HepG2 (cell line): ENCODE measurements around the gene CYBC1. TPM values are rescaled to one million over a fixed set of nuclear protein-coding genes. Genes with fewer than 3 reads are reported as not detected.
A peak's percentile ranks its signal among the peaks of the same experiment; 100 is the strongest.

Source experiments
- ADNP ChIP-seq: sonication (generic); formaldehyde crosslinking; IDR thresholded peaks from 2 replicates; pipeline ENCODE4 v1.4.0; 2020; ENCODE audit warnings: missing genetic modification reagents
- CBX5 ChIP-seq: sonication (generic); formaldehyde crosslinking; IDR thresholded peaks from 2 replicates; pipeline ENCODE4 v1.4.0; 2020; ENCODE audit warnings: missing genetic modification reagents, borderline replicate concordance
- ELF4 ChIP-seq: sonication (generic); formaldehyde crosslinking; IDR thresholded peaks from 2 replicates; pipeline ENCODE4 v1.5.0; 2020; ENCODE audit warnings: missing genetic modification reagents, mild to moderate bottlenecking, moderate library complexity, borderline replicate concordance
- EZH2 ChIP-seq: conservative IDR thresholded peaks from 2 replicates; pipeline ENCODE4 v1.6.1; 2012; ENCODE audit warnings: mild to moderate bottlenecking, low read depth, low read length, moderate library complexity
- GABPA ChIP-seq, 2 experiments: IDR thresholded peaks; 2 replicates each; pipeline ENCODE4 v1.6.1; 2011 to 2016; ENCODE audit warnings: low read depth in 2 of 2, low read length in 1 of 2, missing biosample characterization in 1 of 2, missing genetic modification characterization in 1 of 2
- HES4 ChIP-seq: sonication (generic); formaldehyde crosslinking; IDR thresholded peaks from 2 replicates; pipeline ENCODE4 v1.9.0; 2021; ENCODE audit warnings: mild to moderate bottlenecking, missing genetic modification reagents, borderline replicate concordance
- JUND ChIP-seq: sonication (generic); formaldehyde crosslinking; IDR thresholded peaks from 2 replicates; pipeline ENCODE4 v1.8.0; 2022; ENCODE audit warnings: mild to moderate bottlenecking, missing genetic modification reagents
- MBD4 ChIP-seq: IDR thresholded peaks from 2 replicates; pipeline ENCODE4 v1.6.1; 2012; ENCODE audit warnings: low read length, inconsistent platforms, borderline replicate concordance
- PCBP1 ChIP-seq: fragments of 200-400 bp; formaldehyde crosslinking; IDR thresholded peaks from 2 replicates; pipeline ENCODE4 v1.6.1; 2017; ENCODE audit warnings: mild to moderate bottlenecking, low read depth, low read length, borderline replicate concordance
- RCOR2 ChIP-seq: IDR thresholded peaks from 2 replicates; pipeline ENCODE4 v1.6.1; 2016; ENCODE audit warnings: missing biosample characterization, missing genetic modification reagents
- SAFB2 ChIP-seq: sonication (generic); formaldehyde crosslinking; IDR thresholded peaks from 2 replicates; pipeline ENCODE4 v1.5.1; 2020; ENCODE audit warnings: missing genetic modification reagents, low read depth, mild to moderate bottlenecking, borderline replicate concordance
- SP5 ChIP-seq: IDR thresholded peaks from 2 replicates; pipeline ENCODE4 v1.6.1; 2016; ENCODE audit warnings: low read depth, borderline replicate concordance
- ZBTB1 ChIP-seq: sonication (generic); formaldehyde crosslinking; IDR thresholded peaks from 2 replicates; pipeline ENCODE4 v1.4.0; 2020; ENCODE audit warnings: missing genetic modification reagents, borderline replicate concordance
- ZBTB10 ChIP-seq: sonication (generic); formaldehyde crosslinking; IDR thresholded peaks from 2 replicates; pipeline ENCODE4 v1.4.0; 2020; ENCODE audit warnings: missing genetic modification reagents, borderline replicate concordance
- ZKSCAN1 ChIP-seq: fragments of 150-350 bp; IDR thresholded peaks from 2 replicates; pipeline ENCODE4 v1.6.1; 2014; ENCODE audit warnings: low read length
- ZNF350 ChIP-seq: sonication (generic); formaldehyde crosslinking; IDR thresholded peaks from 2 replicates; pipeline ENCODE4 v1.4.0; 2020; ENCODE audit warnings: mild to moderate bottlenecking, low read depth, missing genetic modification reagents, borderline replicate concordance
- ZNF441 ChIP-seq: sonication (generic); formaldehyde crosslinking; IDR thresholded peaks from 2 replicates; pipeline ENCODE4 v1.7.0; 2021; ENCODE audit warnings: missing genetic modification reagents, borderline replicate concordance
- ZNF484 ChIP-seq: sonication (generic); formaldehyde crosslinking; IDR thresholded peaks from 2 replicates; pipeline ENCODE4 v1.5.1; 2020; ENCODE audit warnings: mild to moderate bottlenecking, low read depth, missing genetic modification reagents, borderline replicate concordance
- ZNF644 ChIP-seq: IDR thresholded peaks from 2 replicates; pipeline ENCODE4 v1.6.1; 2016; ENCODE audit warnings: low read depth
- polyA plus RNA-seq, 8 experiments: library from polyadenylated mRNA; depleted of rRNA in 3 of 8; stranded (reverse) in 7 of 8; unstranded in 1 of 8; fragments of >200 nt; fragmentation: Illumina TruSeq in 4 of 8; extraction: Trizol in 4 of 8; gene quantifications; 2 replicates each; pipeline versions ENCODE4 v1.2.1 to v1.2.3, GENCODE V29; 2011 to 2016; ENCODE audit warnings: low read depth in 4 of 8, missing spikeins in 1 of 8, mixed read lengths in 1 of 8; ENCODE audit not compliant: insufficient read depth in 1 of 8
- total RNA-seq, 5 experiments: library from RNA; depleted of rRNA; stranded (reverse); fragments of >200 nt; fragmentation: Illumina TruSeq; extraction: Trizol; gene quantifications; 2 replicates each; pipeline ENCODE4 v1.2.3, GENCODE V29; 2016; ENCODE audit warnings: low read depth in 1 of 5
- TF ChIP-seq, protein P1 (sequence below): sonication (generic); formaldehyde crosslinking; IDR thresholded peaks from 2 replicates; pipeline ENCODE4 v1.9.0; 2021; ENCODE audit warnings: missing genetic modification reagents, borderline replicate concordance
- TF ChIP-seq, protein P2 (sequence below): sonication (generic); formaldehyde crosslinking; conservative IDR thresholded peaks from 2 replicates; pipeline ENCODE4 v1.8.0; 2022; ENCODE audit warnings: low read depth, missing genetic modification reagents
- TF ChIP-seq, protein P3 (sequence below): sonication (generic); formaldehyde crosslinking; IDR thresholded peaks from 2 replicates; pipeline ENCODE4 v1.4.0; 2020; ENCODE audit warnings: mild to moderate bottlenecking, missing genetic modification reagents

Gene CYBC1
- total and polyA plus RNA-seq, 2 of the 13 experiments (the other 11 are each of a cell fraction or from before 2014, with no cell fraction given) = 43.4 to 44.1 TPM

- TF ChIP-seq, protein P1, sequence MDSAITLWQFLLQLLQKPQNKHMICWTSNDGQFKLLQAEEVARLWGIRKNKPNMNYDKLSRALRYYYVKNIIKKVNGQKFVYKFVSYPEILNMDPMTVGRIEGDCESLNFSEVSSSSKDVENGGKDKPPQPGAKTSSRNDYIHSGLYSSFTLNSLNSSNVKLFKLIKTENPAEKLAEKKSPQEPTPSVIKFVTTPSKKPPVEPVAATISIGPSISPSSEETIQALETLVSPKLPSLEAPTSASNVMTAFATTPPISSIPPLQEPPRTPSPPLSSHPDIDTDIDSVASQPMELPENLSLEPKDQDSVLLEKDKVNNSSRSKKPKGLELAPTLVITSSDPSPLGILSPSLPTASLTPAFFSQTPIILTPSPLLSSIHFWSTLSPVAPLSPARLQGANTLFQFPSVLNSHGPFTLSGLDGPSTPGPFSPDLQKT (CRISPR knock-in tag) = no peak
- TF ChIP-seq GABPA (IDR thresholded peaks at IDR 0.05; ENCODE audit: low read depth, low read length) (no peak), GABPA (CRISPR knock-in tag; IDR thresholded peaks at IDR 0.05; ENCODE audit: low read depth) (no peak), ZNF484 (CRISPR knock-in tag) (no peak), EZH2 (no peak), SAFB2 (no peak), ZBTB10 (no peak), PCBP1 (peak; percentile 75; the same call in 1 of the 2 replicates), ZNF350 (CRISPR knock-in tag) (no peak; the same call in 1 of the 2 replicates), HES4 (CRISPR knock-in tag) (no peak), ZBTB1 (CRISPR knock-in tag) (no peak), RCOR2 (0 out of 2 replicates have a peak, but pooled peaks have one; percentile 37), ZNF644 (CRISPR knock-in tag) (0 out of 2 replicates have a peak, but pooled peaks have one; percentile 28), ELF4 (CRISPR knock-in tag) (no peak), CBX5 (CRISPR knock-in tag) (no peak), ADNP (CRISPR knock-in tag) (no peak), JUND (CRISPR knock-in tag) (0 out of 2 replicates have a peak, but pooled peaks have one; percentile 42), ZNF441 (CRISPR knock-in tag) (no peak), SP5 (CRISPR knock-in tag) (no peak; the same call in 1 of the 2 replicates), MBD4 (no peak), ZKSCAN1 (no peak)
- TF ChIP-seq, protein P2, sequence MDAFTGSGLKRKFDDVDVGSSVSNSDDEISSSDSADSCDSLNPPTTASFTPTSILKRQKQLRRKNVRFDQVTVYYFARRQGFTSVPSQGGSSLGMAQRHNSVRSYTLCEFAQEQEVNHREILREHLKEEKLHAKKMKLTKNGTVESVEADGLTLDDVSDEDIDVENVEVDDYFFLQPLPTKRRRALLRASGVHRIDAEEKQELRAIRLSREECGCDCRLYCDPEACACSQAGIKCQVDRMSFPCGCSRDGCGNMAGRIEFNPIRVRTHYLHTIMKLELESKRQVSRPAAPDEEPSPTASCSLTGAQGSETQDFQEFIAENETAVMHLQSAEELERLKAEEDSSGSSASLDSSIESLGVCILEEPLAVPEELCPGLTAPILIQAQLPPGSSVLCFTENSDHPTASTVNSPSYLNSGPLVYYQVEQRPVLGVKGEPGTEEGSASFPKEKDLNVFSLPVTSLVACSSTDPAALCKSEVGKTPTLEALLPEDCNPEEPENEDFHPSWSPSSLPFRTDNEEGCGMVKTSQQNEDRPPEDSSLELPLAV (CRISPR knock-in tag) = no peak
- TF ChIP-seq, protein P3, sequence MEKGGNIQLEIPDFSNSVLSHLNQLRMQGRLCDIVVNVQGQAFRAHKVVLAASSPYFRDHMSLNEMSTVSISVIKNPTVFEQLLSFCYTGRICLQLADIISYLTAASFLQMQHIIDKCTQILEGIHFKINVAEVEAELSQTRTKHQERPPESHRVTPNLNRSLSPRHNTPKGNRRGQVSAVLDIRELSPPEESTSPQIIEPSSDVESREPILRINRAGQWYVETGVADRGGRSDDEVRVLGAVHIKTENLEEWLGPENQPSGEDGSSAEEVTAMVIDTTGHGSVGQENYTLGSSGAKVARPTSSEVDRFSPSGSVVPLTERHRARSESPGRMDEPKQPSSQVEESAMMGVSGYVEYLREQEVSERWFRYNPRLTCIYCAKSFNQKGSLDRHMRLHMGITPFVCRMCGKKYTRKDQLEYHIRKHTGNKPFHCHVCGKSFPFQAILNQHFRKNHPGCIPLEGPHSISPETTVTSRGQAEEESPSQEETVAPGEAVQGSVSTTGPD (CRISPR knock-in tag) = no peak
These were observed 37.7 kb downstream of the CYBC1 start (continued) for GRCh38 chr17:82412535-82413520.
